ENCODE data around the gene SQSTM1. TPM values are rescaled to one million over a fixed set of nuclear protein-coding genes. Genes with fewer than 3 reads are reported as not detected.

The SQSTM1 gene
- total RNA-seq, 3 donors from 2014 or later (not counting 1 experiment from before 2014, with no cell fraction given) = 474 to 707 (median 657) TPM

DNA sequence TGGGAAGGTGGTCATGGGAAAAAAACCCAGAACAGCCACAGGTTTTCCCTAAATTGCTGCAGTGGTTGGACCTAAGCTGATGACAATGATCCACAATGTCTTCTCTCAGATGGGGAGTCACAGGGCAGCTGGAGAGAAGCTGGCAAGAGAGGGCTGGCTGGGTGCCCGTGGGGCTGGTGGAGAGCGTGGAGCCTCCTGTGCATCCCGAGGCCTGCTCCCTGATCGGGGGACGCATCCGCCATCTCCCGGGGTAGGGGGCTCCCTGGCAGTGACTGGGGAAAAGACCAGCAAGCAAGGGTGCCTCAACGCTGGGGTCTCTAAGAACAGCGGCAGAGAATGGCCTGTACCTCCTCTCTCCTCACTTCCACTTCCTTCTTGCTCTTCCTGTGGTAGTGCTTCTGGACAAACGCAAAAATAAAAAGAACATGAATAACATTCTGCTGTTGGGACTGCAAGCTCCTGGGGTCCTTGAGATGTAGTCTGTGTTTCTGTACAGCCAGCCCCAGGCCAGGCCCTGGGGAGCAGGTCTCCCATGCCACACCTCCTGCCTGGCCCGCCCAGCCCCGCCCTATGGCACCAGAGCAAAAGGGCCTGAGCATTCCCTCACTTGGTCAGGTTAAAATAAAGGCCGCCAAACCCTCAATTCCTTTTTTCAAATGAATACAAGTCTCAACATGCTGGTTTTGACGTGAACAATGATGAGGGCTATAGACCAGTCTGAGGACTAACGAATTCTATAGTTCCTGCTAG is 45.0 kb downstream of the SQSTM1 start:
- no peak overlapping the region for H3K4me3 ChIP-seq (ENCODE audit: low read length)
- H3K27me3 ChIP-seq (ENCODE audit: control insufficient read depth, insufficient read depth, low read length) = no peaks in the 10 kb centered on the region
- Mint-ChIP-seq H3K9me3 (no peaks in the 10 kb centered on the region), H3K27me3 (ENCODE audit: low read depth in 2 of 2) (no peaks in the 10 kb centered on the region), H3K4me3 (no peak overlapping the region), H3K36me3 (no peaks in the 10 kb centered on the region), H3K27ac (peak overlapping the region in 1 of 2 donors; percentile 9), H3K4me1 (no peaks in the 10 kb centered on the region)
- intact Hi-C loops (cut with micrococcal nuclease) = no loop called here
- H3K4me1 ChIP-seq (ENCODE audit: control insufficient read depth, insufficient read depth, low read length) = no peaks in the 10 kb centered on the region
- H3K27ac ChIP-seq (ENCODE audit: low read length) = no peak overlapping the region
- TF ChIP-seq, protein P1, sequence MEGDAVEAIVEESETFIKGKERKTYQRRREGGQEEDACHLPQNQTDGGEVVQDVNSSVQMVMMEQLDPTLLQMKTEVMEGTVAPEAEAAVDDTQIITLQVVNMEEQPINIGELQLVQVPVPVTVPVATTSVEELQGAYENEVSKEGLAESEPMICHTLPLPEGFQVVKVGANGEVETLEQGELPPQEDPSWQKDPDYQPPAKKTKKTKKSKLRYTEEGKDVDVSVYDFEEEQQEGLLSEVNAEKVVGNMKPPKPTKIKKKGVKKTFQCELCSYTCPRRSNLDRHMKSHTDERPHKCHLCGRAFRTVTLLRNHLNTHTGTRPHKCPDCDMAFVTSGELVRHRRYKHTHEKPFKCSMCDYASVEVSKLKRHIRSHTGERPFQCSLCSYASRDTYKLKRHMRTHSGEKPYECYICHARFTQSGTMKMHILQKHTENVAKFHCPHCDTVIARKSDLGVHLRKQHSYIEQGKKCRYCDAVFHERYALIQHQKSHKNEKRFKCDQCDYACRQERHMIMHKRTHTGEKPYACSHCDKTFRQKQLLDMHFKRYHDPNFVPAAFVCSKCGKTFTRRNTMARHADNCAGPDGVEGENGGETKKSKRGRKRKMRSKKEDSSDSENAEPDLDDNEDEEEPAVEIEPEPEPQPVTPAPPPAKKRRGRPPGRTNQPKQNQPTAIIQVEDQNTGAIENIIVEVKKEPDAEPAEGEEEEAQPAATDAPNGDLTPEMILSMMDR (IDR thresholded peaks at IDR 0.05) = no peak
- H3K9me3 ChIP-seq (ENCODE audit: control insufficient read depth, insufficient read depth, low read length) = no peaks in the 10 kb centered on the region
- peaks cover 16% of the 10 kb centered on the region for H3K36me3 ChIP-seq (ENCODE audit: control insufficient read depth, insufficient read depth, low read length)
- 95% methylated on average over 15 of the region's 15 CpGs for WGBS (ENCODE audit: insufficient coverage)
- ATAC-seq = no peak
- no peak for DNase-seq

DNA sequence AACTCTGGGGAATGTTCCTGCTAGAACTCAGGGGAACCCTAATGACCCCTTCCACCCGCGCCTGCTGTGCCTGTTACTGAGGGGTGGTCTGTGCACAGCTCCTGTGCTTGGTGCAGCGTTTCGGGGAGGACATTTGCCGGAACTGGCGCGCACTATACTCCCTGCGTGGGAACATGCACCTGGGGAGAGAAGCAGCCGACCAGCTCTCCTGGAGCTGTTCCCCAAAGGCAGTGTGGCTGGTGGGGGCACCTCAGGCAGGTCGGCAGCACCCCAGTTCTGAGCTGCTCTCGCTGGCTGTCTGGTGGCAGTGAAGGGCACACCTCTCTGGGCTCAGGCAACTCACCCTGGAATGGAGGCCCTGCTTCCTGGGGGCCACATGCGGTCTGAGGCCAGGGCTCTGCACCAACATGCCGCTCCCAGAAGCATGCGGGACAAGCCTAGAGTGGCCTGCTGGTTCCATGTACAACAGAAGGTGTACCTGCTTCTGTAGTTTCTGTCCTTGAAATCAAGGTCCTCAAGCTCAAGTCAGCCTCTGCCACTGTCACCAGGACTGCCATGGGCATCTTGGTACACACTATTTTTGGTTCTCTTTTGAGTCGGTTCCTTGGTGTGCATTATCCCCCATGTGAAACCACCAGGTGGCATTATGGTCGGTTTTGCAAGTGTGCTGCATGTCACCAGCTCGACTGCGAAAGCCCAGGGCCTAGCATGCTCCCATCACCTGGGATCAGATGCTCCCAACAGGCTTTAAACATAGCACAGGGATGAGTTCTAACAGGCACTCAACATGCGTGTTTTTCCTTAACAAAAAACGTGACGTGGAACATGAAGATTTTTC is 45.8 kb downstream of the SQSTM1 start:
- WGBS (ENCODE audit: insufficient coverage) = 91% methylated on average over 21 of the region's 21 CpGs
- no peaks in the 10 kb centered on the region for H3K9me3 ChIP-seq (ENCODE audit: control insufficient read depth, insufficient read depth, low read length)
- no peaks in the 10 kb centered on the region for H3K27me3 ChIP-seq (ENCODE audit: control insufficient read depth, insufficient read depth, low read length)
- Mint-ChIP-seq H3K9me3 (no peaks in the 10 kb centered on the region), H3K36me3 (no peaks in the 10 kb centered on the region), H3K4me1 (no peaks in the 10 kb centered on the region), H3K4me3 (no peak overlapping the region), H3K27me3 (ENCODE audit: low read depth in 2 of 2) (no peaks in the 10 kb centered on the region), H3K27ac (no peak overlapping the region)
- no peak overlapping the region for H3K4me3 ChIP-seq (ENCODE audit: low read length)
- H3K36me3 ChIP-seq (ENCODE audit: control insufficient read depth, insufficient read depth, low read length) = peaks cover 23% of the 10 kb centered on the region
- TF ChIP-seq, protein P1 (IDR thresholded peaks at IDR 0.05) = no peak
- ATAC-seq = no peak
- H3K27ac ChIP-seq (ENCODE audit: low read length) = no peak overlapping the region
- H3K4me1 ChIP-seq (ENCODE audit: control insufficient read depth, insufficient read depth, low read length) = no peaks in the 10 kb centered on the region
- intact Hi-C loops (cut with micrococcal nuclease) = no loop called here
- DNase-seq = no peak

DNA sequence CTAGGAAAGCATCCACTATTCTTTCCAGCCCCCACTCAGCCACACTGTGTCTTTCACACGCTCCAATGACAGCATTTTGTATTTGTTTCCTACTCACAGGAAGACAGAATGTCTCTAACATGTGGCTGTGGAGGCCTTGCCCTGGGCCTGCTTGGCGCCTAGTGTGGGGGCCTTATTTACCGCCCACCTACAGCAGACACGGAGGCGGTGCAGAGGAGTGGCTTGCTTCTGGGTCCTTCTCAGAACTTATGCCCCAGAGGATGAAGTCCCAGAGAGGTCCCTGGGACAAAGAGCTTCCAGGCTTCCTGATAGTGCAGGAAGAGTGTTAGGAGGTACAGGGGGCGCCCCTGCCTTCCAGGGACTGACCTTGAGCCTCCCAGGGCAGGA is 46.4 kb downstream of the SQSTM1 start:
- Mint-ChIP-seq H3K4me3 (no peak overlapping the region), H3K27ac (peak overlapping the region in 1 of 2 donors; percentile 71)

More for the DNA sequence above, 46.4 kb downstream of the SQSTM1 start:
- Histone ChIP-seq H3K4me1 (ENCODE audit: control insufficient read depth, insufficient read depth, low read length) (no peaks in the 10 kb centered on the region), H3K4me3 (ENCODE audit: low read length) (no peak overlapping the region), H3K36me3 (ENCODE audit: control insufficient read depth, insufficient read depth, low read length) (peaks cover 24% of the 10 kb centered on the region), H3K27ac (ENCODE audit: low read length) (no peak overlapping the region), H3K9me3 (ENCODE audit: control insufficient read depth, insufficient read depth, low read length) (no peaks in the 10 kb centered on the region), H3K27me3 (ENCODE audit: control insufficient read depth, insufficient read depth, low read length) (no peaks in the 10 kb centered on the region)
- DNase-seq (no peak), ATAC-seq (no peak)
- TF ChIP-seq, protein P1 (IDR thresholded peaks at IDR 0.05) = no peak
- intact Hi-C loops (cut with micrococcal nuclease) = no loop called here
- Mint-ChIP-seq H3K4me1 (no peaks in the 10 kb centered on the region), H3K27me3 (ENCODE audit: low read depth in 2 of 2) (no peaks in the 10 kb centered on the region), H3K9me3 (no peaks in the 10 kb centered on the region), H3K36me3 (no peaks in the 10 kb centered on the region)
- 98% methylated on average over 6 of the region's 6 CpGs for WGBS (ENCODE audit: insufficient coverage)
